GM21360 (cell line): ENCODE data around the gene GIPC1.
"Not testable (repeated sequence)": the region's sequence is repeated elsewhere in the genome, so short reads cannot be mapped to it uniquely, and the experiment has no call there.

Experiments
- ATAC-seq: cut with Tn5 transposase; IDR thresholded peaks from one replicate; pipeline ENCODE4 v1.9.1; 2021; ENCODE audit warnings: mild to moderate bottlenecking, moderate library complexity; ENCODE audit not compliant: unreplicated experiment

The GIPC1 gene

DNA sequence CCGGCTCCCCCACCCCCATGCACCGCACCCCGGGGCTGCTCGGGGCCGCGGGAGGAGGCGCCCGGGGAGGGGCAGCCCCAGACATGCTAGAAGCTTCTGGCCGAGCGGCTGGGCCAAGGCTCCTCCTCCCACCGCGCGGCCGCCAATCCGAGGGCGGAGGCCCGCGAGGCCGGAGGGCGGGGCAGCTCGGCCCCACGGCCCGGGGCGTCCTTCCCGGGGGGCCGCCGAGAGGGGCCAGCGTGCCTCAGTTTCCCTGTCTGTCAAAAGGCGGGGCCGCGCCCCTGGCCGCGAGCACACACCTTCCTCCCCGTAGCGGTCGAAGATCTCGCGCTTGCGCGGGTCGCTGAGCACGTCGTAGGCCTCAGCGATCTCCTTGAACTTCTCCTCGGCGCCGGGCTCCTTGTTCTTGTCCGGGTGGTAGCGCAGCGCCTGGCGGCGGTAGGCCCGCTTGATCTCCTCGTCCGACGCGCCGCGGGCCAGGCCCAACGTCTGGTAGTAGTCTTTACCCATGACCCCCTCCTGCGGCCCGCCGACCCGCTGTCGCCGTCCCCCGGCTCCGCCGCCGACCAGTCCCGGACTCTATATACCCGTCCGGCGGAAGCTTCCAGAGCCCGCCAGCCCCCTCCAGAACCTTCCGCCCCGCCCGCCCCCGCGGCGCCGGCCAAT is 22.0 kb upstream of the GIPC1 start, which contains the start of gene DNAJB1:
DNAJB1 (minus strand) TSS at position 558 of the 666 bp plus-strand sequence; CDS start at position 510, 48 bp downstream.
- ATAC-seq = peak; percentile 54

DNA sequence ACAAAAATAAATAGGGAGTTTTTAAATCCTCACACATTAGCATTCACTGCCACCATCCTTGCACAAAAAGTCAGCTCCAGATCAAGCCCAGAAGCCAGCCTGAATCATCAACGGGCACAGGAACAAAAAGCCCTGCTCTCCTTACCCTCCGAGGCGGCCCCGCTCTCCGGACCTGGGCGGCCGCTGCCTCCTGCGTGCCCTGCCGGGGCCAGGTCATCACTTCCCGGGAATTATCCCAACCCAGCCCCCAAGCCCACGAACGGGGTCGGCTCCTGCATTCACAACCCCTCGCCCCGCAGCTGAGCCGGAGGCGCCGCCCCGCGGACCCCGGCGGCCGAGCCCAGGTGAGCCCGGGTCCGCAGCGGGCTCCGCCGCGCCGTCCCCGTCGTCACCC is 21.5 kb upstream of the GIPC1 start:
- peak; percentile 6 for ATAC-seq

DNA sequence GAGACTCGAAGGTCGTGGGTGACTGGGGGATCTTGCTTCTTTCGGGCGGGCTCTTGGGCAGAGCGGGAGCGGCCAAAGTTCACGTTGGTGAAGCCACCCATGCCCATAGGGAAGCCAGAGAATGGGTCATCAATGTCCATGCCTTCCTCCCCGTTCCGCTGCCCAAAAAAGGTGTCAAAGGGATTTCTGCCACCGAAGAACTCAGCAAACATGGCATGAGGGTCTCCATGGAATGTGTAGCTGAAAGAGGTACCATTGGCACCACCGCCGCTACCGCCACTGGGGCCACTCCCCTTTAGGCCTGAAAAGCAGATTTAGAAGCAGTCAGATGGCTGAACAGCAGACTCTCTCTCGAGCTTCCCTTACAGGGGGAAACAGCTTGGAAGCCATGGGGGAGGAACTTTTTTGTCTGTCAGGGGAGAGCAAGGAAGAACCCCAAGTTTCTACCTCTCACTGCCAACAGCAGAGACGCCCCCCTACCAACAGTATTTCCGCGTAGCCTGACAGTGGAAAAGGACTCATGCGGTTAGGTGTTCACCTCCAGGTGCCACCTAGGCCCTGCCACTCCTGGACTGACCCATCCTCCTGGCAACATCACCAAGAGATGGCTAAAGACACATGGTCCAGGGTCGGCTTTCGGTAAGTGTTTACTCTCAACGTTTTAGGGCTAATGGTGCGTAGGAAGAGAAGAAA is 21.0 kb upstream of the GIPC1 start:
- ATAC-seq = no peak

DNA sequence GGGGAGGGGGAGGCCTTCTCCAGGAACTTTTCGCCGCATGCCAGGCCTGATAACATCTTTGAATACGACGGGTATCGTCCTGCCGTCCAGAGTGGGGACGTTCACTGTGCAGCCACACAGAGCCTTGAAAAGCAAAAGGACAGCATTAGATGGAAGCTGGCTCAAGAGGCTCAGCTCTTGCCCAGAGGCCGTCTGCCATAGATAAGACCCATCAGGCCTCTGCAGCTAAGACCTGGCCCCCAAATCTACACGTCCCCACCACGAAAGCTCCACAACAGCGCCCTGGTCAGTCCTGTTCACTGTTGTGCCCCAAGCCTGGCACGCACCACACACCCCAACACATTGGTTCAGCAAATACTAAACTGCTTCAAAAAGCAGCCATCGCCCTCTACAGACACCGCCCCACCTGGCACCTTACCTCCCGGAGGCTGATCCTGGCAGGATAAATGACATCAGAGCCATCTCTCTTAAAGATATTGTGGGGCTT is 20.2 kb upstream of the GIPC1 start:
- ATAC-seq = no peak

DNA sequence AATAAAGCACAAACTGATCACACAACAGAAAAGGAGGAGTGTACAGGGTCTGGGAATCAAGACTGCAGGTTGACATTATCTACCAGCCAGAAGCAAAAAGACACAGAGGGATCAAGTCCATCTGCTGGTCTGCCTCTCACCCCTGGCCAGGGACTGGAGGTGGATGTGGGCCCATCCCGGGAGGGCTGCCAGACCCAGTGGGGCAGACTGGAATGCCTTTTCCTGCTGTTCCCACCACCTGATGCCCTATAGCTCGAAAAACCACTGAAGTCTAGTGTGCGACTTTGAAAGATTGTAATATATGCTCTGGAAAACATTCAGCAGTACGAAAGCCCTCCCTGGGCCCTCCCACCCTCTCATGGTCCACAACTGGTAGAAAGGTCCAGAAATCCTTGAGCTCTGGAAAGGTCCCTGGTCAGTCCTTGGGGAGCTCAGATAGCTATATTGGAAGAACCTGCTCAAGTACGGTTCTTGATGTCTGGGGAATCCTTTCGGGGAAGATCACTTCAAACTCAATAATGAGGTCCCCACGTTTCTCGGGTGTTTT is 19.6 kb upstream of the GIPC1 start:
- ATAC-seq = no peak

DNA sequence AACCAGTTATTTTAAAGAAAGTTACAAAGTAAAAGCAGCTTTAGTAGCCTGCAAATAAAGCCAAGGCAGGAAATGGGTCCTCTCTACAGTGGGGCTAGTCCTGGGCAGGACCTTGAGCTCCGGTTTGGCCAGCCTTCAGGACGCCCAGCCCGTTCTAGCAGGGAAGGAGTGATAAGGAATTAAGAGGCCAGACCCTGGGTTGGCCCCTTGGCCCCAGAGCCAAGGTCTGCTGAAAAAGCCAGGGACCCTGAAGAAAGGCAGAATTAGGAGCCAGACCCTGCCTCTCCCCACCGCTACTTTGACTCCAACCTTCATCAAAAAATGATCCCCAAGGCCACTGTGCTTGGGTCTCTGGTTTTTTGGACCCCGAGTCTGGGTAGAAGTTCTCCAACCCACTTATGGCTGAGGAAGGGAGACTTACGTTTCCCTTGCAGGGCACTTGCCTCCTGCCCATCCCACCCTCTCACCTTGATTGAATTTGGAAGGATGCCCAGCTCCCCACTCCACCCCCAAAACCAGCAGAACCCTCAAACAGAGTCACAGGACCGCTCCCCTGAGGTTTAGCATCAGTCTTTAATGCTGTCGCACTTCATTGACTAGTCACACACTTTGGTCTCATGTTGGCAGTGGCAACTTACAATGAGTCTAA is 18.4 kb upstream of the GIPC1 start:
- ATAC-seq = no peak

DNA sequence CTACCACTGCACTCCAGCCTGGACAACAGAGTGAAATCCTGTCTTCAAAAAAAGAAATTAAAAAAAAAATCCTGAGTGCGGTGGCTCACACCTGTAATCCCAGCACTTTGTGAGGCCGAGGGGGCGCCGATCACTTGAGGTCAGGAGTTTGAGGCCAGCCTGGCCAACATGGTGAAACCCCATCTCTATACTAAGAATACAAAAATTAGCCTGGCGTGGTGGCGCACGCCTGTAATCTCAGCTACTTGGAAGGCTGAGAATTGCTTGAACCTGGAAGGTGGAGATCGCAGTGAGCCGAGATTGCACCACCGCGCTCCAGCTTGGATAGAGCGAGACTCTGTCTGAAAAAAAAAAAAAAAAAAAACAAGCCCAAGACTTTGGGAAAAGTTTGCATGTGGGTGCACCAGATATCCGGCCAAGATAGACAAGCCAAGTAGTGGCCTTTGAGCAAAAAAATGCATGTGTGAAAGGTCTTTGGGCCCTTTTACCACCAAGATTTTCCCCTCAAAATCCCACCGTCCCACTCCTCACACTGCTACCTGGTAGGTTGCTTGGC is 16.6 kb upstream of the GIPC1 start:
- ATAC-seq = no peak

DNA sequence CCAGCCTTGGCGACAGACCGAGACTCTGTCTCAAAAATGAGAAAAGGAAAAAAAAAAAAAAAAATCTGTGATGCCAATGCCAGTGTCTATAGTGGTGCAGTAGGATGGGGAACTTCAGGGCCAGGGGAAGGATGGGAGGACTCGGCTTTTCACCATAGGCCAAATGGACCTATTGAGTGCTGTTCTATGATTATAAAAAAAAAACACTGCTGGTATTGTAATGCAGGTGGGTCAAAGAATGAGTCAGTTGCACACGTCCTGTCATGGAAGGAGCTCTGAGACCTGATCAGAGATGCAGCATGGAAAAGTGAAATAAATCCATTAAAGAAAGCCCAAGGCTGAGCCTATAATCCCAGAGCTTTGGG is 15.3 kb upstream of the GIPC1 start:
- ATAC-seq = no peak

DNA sequence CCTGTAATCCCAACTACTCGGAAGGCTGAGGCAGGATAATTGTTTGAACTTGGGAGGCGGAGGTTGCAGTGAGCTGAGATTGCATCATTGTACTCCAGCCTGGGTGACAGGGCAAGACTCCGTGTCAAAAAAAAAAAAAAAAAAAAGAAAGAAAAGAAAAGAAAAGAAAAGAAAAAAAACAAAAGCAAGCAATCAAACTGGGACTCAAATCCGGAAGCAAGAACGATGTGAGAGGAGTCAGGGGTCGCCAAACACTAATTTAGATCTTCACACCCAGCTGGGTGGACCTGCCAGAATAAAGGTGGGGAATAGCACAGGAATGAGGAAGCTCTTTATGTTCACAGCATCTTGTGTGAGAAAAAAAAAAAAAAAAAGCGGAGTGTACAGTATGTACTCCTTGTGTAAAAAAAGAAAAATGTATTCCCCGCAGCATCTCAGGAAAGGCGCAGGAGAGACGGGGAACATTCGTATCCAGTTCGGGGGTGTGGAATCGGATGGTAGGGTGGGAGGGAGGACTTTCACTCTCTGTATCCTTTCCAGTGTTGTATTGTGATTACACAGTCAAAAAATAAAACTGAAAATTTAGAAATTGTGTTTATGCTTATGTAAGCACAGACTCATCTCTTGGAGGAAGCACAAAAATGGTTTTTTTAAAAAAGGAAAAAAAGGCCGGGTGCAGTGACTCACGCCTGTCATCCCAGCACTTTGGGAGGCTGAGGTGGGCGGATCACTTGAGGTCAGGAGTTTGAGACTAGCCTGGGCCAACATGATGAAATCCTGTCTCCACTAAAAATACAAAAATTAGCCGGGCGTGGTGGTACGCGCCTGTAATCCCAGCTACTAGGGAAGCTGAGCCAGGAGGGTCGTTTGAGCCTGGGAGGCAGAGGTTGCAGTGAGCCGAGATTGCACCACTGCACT is 14.6 kb upstream of the GIPC1 start:
- ATAC-seq = no peak

DNA sequence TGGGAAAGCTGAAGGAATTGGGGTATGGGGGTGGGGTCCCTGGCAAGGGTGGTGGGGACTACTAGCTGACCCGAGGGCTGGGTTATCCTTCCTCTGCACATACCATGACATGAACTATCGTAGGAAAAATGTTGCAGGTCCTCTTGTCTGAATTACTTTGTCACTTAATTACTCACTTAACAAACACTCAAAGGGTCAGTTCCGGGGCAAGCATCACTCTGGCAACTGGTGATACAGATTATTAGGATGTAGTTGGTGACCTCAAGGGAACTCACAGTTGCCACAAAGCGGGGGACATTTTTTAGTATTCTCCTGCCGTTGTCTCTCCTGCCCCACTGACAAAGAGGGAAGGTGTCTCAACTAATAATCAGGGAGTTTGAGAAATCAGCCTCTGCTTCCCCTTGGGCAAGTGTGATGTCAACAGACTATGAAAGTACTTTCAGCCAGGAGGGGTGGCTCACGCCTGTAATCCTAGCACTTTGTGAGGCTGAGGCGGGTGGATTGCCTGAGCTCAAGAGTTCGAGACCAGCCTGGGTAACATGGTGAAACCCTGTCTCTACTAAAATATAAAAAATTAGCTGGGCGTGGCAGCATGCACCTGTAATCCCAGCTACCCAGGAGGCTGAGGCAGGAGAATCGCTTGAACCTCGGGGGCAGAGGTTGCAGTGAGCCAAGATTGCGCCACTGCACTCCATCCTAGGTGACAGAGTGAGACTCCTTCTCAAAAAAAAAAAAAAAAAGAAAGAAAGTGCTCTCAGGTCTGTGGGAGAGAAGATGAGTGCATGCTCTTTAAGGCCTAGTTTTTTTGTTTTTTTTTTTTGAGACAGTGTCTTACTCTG is 12.0 kb upstream of the GIPC1 start:
- no peak for ATAC-seq

DNA sequence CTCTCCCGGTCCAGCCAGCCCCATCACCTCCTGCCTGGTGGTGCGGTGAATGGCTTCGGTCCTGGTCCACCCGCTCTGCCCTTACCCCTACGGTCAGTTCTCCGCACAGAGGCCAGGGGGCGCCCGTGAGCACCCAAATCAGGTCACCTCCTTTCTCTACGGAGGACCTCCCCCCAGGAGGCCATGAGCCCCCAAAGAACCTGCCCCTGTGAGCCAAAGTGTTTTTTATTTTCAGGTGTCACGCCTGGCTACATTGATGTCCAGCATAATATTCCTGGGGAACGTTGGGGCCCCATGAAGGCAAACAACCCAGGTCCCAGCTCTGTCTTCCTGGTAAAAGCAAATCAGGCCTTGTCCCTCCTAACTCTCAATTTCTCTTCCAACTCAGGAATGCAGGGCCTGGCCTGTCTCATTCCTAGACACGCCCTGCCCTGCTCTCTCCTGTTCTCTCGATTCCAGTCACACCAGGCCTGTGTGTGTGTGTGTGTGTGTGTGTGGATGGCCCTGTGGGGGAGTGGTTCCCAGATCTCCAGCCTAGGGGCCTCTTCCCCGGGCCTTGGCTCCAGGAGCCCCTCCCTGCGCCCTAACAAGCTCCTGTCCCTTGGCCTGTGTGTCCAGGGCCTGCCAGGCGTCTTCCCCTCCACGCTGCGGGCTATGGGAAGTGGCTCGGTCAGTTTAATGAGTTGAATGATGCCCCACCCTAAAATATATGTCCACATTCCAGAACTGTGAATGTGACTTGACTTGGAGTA is 9.7 kb upstream of the GIPC1 start:
- ATAC-seq = no peak

DNA sequence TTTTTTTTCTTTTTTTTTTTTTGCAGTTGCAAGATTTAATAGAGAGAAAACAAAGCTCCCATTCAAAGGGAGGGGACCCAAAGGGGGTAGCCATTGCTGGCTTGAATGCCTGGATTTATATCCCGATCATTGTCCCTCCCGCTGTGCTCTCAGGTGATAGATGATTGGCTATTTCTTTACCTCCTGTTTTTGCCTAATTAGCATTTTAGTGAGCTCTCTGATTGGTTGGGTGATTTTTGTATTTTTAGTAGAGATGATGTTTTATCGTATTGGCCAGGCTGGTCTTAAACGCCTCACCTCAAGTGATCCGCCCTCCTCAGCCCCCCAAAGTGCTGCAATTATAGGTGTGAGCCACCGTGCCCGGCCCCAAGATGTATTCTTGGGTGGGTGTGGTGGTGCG is 8.6 kb upstream of the GIPC1 start:
- not testable (repeated sequence) for ATAC-seq

DNA sequence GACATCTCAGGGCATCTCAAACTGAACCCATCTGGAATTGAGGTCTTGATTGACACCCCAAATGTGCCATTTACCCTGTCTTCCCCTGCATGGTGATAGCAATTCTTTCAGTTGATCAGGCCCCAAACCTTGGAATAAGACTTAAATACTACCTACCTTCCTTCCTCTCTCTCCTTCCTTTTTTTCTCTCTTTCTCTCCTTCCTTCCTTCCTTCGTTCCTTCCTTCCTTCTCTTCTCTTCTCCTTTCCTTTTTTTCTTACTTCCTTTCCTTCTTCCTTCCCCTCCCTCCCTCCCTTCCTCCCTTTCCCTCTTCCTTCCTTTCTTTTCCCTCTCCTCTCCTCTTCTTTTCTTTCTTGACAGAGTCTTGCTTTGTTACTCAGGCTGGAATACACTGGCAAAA is 7.4 kb upstream of the GIPC1 start:
- ATAC-seq = no peak

DNA sequence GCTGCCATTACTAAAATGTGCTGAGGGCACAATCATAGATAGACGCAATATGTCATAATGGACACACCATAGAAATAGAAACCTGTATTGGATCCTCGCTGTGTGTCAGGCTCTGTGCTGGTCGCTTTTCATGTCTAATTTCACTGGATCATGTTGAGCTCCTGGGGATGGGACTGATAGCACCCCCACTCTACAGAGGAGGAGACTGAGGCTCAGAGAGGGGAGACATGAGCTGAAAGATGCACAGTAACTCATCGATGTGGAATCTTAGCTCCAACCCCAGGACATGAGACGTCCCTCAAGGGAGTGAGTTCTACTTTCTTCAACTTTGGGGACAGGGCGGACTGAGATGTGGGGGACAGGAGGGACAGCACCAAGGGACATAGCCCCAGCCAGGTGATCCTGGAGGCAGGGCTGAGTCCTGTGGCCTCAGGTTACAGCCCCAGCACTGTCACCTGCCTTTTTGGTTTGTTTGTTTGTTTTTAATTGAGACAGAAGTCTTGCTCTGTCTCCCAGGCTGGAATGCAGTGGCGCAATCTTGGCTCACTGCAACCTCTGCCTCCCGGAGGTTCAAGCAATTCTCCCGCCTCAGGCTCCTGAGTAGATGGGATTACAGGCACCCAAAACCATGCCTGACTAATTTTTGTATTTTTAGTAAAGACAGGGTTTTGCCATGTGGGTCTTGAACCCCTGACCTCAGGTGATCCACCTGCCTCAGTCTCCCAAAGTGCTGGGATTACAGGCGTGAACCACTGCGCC is 6.6 kb upstream of the GIPC1 start:
- no peak for ATAC-seq

DNA sequence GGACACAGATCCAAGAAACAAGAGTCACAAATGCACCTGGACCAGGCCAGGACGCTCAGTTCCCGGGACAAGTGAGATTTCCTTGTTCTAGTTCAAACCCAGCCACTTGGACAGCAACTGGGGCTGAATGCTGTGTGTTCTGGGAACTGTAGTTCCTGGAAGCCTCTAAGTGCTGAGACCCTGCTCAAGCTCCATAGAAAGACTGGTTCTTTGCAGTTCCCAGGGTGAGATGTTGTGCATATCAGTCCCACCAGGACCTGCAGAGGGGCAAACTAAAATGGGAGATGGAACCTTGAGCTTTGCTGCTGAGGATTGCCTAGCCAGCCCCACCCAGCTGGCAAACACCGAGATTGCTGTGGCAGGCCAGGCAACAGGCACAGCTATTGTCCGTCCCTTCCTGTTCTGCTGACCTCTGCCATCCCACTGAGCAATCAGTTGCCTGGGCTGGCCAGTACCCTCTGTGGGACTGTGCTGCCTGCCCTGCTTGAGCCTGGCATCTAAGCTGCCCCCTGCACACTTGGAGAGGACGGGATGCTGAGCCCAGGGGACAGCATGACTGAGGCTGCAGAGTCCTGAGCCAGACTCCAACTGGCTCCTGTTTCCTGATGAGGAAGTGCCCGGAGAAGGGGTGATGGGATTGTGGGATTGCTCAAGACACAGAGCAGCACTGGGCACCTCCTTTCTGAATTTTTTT is 1.4 kb upstream of the GIPC1 start:
- ATAC-seq = no peak

DNA sequence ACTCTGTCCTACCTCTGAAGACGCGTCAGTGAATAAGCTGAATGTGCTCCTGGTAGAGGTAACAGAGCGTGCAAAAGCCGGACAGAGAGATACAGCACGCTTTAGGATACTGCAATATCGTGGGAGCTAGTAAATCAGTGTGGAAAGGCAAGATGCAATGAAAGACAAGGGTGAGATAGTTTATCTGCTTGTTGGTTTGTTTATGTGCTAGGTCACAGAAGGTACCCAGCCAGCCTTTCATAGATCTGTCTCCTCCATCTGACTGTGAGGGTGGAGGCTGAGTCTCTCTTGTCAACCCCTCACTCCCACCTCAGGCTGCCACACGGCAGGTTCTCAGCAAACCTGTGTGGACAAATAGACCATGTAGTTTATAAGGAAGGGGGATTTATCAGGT is 904 bp upstream of the GIPC1 start:
- ATAC-seq = no peak

DNA sequence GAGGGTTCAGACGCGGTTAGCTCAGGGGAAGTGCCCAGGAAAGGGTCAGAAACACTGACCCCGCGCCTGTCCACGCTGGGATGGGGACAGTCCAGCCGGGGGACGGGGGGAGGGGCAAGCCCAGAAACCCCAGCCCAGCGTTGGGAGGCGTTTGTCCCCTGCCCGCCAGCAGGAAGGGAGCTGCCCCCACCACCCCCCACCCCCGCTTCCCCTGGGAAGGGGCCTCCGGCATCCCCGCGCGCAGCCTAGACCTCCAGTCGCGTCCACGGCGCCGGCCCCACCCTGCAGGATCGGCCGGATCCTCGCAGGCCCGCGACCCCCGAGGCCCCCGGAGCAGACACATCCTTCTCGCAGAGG is 277 bp downstream of the GIPC1 start:
- no peak for ATAC-seq
